Central memory CD4-positive, alpha-beta T cell (primary cell): Measurements from ENCODE around the gene FBXO3.

ENCODE experiments used
- DNase-seq: peaks from one replicate; pipeline ENCODE4 v3.0.0; 2022

The FBXO3 gene

DNA sequence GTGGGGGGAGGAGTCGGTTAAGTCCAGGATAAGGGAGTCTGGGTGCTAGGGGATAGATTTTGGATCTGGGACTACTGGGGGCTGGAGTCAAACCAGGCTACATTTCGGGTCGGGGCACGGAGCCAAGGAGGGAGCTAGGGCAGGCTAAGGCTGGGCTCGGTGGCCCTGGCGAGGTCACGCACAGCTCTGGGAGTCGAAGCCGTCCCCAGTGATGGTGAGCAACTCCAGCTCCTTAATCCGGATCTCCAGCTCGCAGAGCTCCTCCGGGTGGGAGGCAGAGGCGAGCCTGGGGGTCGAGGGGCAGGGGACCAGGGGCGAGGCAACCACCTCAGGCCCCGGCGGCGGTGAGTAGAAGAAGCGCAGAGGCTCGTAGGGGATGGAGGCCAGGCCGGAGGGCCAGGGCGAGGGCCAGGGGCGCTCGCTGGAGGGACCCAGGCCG is 74.2 kb downstream of the FBXO3 start:
- DNase-seq = no peak

DNA sequence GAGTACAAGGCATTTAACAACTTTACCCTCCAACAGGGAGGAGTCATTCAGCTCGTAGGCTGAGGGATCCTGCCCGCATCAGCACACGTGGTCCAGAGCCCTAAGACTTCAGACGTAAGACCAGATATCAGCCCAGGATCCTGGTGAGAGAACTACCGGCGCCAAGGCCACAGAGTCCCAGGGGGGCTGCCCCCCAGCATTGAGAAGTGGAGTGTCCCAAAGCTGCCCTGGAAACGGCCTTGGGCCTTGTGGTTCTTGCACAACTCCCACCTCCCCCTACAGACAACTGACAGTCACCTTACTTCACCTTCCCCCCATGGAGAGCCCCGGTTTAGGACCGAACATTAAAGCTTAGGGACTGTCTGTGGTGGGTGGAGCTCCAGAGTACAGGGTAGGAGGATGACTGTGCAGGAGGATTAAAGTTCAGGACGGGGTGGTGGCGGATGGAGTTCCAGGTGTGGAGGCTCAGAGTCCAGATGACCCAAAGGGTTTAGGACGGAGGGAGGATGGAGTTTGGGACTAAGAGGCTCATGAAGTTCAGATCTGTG is 74.7 kb downstream of the FBXO3 start:
- no peak for DNase-seq

DNA sequence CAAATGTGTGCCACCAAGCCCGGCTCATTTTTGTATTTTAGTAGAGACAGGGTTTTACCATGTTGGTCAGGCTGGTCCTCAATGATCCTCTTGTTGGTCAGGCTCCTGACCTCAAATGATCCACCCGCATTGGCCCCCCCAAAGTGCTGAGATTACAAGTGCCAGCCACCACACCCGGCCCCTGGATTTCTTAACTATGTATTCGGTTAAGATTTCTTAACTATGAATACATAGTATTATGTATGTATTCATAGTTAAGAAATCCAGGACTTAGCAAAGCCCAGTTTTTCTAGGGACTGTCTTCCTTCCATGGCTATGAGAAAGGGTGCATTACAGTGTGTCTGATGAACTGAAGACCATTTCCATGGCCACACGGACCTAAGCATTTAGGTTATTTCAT is 75.4 kb downstream of the FBXO3 start:
- no peak for DNase-seq

DNA sequence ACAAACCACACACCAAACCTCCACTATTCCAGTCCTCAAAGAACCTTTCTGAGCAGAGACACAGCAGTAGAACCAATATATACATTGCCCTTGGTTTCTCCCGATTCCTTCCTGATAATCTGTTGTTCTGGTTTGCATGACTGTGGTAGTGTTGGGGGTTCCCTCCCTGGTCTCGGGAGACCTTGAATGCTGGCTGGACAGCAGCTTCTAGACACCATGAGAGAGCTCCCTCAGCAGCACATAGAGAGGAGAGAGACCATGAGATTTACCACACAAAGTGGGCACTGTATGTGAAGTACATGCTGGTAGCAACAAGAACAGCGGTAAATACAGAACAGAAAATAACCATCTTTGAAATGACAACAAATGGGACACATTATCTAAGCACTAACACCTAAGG is 76.3 kb downstream of the FBXO3 start:
- no peak for DNase-seq

DNA sequence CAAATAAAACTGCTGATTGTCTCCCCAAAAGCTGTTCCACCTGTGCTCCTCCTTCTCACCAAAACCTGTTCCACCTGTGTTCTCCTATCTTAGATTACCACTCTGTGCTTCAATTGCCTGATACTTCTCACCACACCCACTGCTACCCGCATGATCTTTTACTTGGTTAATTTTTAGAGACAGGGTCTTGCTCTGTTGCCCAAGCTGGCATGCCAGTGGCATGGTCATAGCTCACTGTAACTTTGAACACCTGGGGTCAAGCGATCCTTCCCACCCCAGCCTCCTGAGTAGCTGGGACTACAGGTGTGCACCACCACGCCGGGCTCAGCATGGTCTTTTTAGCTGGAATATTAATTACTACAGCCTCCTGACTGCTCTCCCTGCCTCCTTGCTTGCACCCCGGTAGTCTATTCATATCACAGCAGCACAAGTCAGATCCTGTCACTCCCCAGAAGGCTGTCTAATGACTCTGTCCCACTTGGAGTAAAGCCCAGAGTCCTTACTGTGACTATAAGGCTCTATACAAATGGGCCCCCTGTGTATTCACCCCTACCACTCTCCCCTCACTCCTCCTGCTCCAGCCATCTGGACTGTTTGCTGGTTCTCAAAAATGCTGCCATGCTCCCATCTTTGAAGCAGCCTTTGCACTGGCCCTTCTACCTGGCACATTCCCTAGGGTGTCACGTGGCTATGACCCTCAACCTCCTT is 77.2 kb downstream of the FBXO3 start:
- DNase-seq = no peak

DNA sequence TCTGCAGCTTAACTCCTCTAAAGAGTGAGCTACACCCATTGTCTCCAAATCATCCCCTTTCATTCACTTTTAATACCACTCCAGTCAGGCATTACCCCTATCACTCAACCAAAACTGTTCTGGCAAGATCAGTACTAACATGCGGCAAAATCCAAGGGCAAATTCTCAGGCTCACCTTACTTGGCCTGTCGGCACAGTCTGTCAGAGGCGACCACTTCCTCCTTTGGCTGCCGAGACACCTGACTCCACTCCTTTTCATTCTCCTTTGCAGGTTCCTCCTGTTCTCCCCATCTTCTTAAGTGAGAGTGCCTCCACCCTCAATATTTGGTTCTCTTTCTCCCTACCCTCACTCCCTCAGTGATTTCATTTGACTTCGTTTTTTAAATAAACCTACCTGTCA is 77.9 kb downstream of the FBXO3 start:
- no peak for DNase-seq

DNA sequence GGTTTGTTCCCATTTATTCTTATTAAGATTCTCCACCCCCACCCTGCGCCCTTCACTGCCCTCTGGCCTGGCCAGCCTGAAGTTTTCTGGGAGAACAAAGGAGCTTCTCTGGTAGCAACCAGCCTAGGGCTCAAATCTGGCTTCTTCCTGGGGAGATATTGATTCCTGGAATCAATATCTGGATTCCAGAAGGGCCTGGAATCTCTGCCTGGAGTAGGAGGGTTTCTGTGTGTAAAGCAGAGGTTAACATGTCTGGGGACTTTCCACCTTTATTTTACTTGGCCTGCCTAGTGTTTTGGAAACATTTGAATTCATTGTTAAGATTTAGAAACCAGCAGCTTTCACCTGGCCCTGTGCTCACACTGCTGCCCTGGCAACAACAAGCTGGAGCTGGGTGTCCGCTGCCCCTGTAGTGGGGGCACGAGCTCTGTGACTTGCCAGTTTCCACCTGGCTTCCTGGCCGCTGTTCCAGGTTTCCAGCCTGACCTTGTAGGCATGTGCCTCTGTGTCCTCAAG is 79.2 kb downstream of the FBXO3 start:
- DNase-seq = no peak

DNA sequence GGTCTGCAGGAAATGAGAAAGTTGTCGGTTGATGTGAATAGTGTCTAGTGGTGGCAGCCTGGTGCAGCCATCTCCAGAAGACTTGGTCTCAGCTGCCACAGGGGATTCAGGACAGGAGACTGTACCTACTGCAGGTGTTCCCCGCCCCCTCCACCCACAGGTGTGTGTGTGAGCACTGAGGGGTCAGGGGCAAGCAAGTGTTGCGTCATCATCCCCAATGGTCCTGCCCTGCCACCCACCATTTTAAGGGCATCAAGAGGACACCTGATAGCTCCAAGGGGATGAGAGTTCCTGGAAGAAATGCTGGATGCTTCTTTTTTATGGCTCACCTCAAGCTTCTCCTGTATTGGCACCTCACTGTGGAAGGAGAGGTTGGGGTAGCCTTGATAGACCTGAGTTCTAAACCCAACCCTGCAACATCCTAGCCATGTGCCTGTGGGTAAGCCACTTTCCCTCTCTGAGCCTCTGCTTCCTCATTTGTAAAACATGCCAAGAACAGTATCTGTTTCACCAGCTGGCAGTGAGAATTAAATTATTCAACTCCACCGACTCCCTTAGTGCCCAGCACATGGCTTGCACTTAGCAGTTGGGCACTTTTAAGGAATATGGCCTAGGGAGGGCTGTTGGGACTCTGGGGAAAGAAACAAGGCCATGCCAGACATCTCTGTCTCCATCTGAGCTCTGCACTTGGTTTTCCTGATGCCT is 79.8 kb downstream of the FBXO3 start:
- DNase-seq = no peak

DNA sequence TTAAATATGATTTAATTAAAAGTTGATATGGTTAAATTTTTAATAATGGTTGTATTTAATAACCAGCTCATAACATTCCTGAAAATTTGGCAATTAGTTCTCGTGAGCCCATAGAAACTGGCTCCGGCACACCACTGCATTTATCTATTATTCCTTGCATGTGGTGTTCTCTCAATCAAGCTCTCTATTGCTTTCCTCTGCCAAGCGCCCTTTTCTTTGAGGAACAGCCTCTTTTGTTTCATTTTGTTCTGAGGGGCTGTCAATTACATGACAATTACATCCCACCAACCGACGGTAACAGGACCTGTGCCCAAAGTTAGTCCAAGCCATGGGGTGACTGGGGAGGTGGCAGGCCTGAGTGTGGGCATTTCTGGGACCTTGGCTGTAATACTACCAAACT is 81.8 kb downstream of the FBXO3 start:
- DNase-seq = no peak

DNA sequence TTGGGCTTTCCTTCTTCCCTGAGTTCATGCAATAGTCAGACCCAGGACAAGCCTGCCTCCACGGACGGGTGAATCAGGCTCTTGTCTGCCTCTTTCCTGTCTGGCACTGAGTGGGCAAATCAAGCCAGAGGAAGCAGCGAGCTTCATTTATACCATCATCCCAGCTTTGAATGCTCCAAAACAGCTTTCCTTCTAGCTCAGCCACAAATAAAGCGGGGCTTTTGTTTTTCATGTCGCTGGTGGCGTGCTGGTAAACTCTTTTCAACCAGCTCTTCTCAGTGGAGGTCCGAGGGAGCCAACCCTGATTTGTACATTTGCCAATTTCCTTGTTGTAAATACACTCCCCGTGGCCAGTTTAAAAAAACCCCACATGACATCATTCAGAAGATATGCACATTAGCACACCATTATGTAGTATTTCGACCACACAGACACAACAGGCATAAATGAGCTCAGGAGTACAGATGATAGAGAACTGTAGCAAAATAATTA is 82.3 kb downstream of the FBXO3 start:
- no peak for DNase-seq

DNA sequence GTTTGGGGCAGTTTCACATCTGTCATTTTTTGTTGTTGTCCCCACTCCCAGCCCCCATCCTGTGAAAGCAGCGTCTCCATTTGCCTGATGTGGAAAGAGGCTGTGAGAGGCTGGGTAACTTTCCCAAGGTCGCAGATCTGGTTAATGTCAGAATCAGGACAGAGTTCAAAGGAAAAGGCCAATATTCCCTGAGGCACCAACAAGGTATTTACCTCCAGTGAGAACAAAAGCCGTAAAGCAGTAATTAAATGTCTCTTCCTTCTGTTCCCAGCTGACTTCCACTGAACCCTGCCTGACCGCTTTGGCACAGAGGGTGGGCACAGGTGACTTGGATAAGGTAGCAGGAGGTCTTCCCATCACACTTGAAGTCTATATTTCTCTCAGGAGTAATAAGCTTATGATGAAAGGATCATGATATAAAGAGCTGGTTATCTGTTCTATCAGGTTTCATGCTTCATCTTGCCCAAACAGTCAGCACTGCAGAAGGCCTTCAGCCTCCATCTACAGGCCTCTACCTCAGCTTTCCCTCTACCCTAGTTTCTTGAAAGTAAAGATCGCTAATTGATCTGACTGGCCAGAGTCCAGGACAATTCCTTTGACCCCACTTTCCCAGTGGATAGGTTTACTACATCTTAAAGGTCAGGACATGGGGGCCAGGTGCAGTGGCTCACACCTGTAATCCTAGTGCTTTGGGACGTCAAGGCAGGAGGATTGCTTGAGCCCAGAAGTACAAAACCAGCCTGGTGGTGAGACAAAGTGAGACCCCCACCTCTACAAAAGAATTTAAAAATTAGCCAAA is 83.1 kb downstream of the FBXO3 start:
- no peak for DNase-seq
